C4-2B (cell line): ENCODE measurements around the gene ZNF445.

ENCODE experiments used
- CTCF ChIP-seq: fragments of 450-650 bp; conservative IDR thresholded peaks from 2 replicates; pipeline ENCODE4 v1.5.1; 2017; ENCODE audit warnings: mild to moderate bottlenecking
- ZFX ChIP-seq: fragments of 450-650 bp; IDR thresholded peaks from 2 replicates; pipeline ENCODE4 v1.6.1; 2017

GRCh38 chr3:44478055-44478468, 592 bp upstream of the ZNF445 start:
- TF ChIP-seq CTCF (no peak), ZFX (no peak)
